Activated naive CD4-positive, alpha-beta T cell (primary cell): Measurements from ENCODE around the gene BEX4.
"Not testable (repeated sequence)": the region's sequence is repeated elsewhere in the genome, so short reads cannot be mapped to it uniquely, and the experiment has no call there.

ENCODE experiments used
- DNase-seq, 4 experiments: peaks; one replicate each; lab custom pipeline; 2025; lab: John Stamatoyannopoulos, UW

Gene BEX4

GRCh38 chrX:103214870-103215424 lies at the start of gene BEX4:
BEX4 (plus strand) TSS chrX:103215108; CDS start chrX:103216154, 1,046 bp downstream.
- peak; percentile 40 to 77 (median 55) for DNase-seq

GRCh38 chrX:103170216-103170615 lies 44.7 kb upstream of the BEX4 start:
- DNase-seq = no peak

GRCh38 chrX:103171353-103171752 lies 43.6 kb upstream of the BEX4 start:
- no peak for DNase-seq

- DNase-seq = not testable (repeated sequence)
Observed at GRCh38 chrX:103175256-103175655, 39.7 kb upstream of the BEX4 start.

GRCh38 chrX:103175944-103176753 lies 38.8 kb upstream of the BEX4 start:
- peak; percentile 0 to 44 (median 12) for DNase-seq

GRCh38 chrX:103177556-103177955 lies 37.4 kb upstream of the BEX4 start:
- DNase-seq = no peak

GRCh38 chrX:103183912-103184311 lies 31.0 kb upstream of the BEX4 start:
- DNase-seq = no peak

- no peak for DNase-seq
Observed at GRCh38 chrX:103187953-103188475, 26.9 kb upstream of the BEX4 start.

GRCh38 chrX:103197721-103198306 lies 17.1 kb upstream of the BEX4 start:
- no peak for DNase-seq

GRCh38 chrX:103198668-103199067 lies 16.2 kb upstream of the BEX4 start:
- not testable (repeated sequence) for DNase-seq

GRCh38 chrX:103201041-103201440 lies 13.9 kb upstream of the BEX4 start:
- DNase-seq = no peak

- DNase-seq = no peak
Observed at GRCh38 chrX:103210056-103210455, 4.9 kb upstream of the BEX4 start.

GRCh38 chrX:103211012-103211715 lies 3.7 kb upstream of the BEX4 start:
- DNase-seq = peak in 2 of 4 experiments; percentile 1 to 13

GRCh38 chrX:103212749-103213457 lies 2.0 kb upstream of the BEX4 start:
- DNase-seq = no peak

GRCh38 chrX:103215425-103215991 lies 600 bp downstream of the BEX4 start:
- DNase-seq = peak in 2 of 4 experiments; percentile 36 to 37

- no peak for DNase-seq
Observed at GRCh38 chrX:103220511-103221323, 5.8 kb downstream of the BEX4 start.

- DNase-seq = not testable (repeated sequence)
Observed at GRCh38 chrX:103225918-103226317, 11.0 kb downstream of the BEX4 start.

- no peak for DNase-seq
Observed at GRCh38 chrX:103233263-103233662, 18.4 kb downstream of the BEX4 start.

- no peak for DNase-seq
Observed at GRCh38 chrX:103234869-103235268, 20.0 kb downstream of the BEX4 start.

GRCh38 chrX:103235608-103236007 lies 20.7 kb downstream of the BEX4 start:
- DNase-seq = not testable (repeated sequence)
